Bone marrow (tissue), 2 donors: ENCODE results near the gene RIN3.

Source experiments
- DNase-seq, 2 donors: peaks; one replicate each; lab custom pipeline; 2025; lab: John Stamatoyannopoulos, UW

The RIN3 gene

DNA sequence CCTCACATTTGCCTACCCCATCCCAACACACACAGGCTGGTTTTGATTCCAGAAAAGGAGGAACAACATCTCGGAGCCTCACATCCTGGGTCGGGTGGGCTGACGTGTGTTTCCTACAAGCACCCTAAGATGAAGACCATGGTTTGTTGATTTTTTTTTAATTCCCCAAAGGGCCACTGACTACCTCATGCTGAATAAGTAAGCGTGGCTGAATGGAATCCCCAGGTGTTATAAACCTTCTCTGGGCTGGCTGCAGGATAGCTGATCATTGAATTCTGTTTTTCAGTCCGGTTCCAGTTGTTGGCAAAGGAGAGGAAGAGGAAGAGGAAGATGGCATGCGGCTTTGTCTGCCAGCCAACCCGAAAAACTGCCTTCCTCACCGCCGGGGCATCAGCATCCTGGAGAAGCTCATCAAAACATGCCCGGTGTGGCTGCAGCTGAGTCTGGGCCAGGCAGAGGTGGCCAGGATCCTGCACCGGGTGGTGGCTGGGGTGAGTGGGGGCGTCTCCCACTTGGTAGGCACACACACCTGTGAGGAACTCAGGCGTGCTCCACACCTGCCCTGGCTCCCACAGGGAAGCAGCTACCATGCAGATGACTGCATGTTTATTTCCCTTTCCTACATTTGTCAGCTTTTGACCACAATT lies 42.0 kb downstream of the RIN3 start:
- no peak for DNase-seq

DNA sequence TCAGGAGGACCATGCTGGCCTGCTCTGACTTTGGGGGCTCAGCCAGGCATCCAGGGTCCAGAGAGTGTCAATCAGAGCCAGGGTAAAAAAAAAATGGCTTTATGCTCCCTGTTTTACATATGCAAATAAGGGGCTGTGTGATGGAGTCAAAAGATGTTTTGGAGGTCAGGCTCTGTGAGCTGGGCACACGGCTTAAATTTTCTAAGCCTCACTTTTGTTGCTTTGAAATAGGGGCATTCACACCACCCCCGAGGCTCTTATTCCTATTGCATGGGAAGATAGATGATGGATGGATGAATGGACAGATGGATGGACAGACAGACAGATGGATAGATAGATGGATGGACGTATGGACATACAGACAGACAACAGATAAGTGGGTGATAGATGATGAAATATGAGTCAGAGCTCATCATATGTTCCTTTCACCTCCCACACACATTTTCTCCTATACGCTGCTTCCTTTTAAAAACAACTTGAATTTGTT lies 42.7 kb downstream of the RIN3 start:
- no peak for DNase-seq

GRCh38 chr14:92556863-92557543 lies 43.4 kb downstream of the RIN3 start:
- no peak for DNase-seq

DNA sequence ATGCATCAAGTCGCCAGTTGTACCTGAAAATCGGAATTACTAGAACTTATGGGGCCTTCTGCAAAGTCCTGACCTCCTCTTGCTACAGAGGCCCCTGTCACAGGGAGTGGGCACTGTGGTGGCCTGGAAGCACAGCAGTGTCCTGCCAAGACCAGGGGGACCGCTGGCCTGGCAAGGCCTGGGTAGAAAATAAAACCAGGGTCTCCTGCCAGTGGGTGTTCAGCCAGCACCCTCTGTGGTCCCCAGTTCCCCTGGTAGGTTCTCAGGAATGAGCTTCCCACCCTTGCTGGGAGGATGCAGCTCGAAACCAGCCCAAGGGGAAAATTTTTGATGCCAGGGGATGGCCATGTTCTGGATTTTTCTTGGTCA lies 43.9 kb downstream of the RIN3 start:
- DNase-seq = no peak

DNA sequence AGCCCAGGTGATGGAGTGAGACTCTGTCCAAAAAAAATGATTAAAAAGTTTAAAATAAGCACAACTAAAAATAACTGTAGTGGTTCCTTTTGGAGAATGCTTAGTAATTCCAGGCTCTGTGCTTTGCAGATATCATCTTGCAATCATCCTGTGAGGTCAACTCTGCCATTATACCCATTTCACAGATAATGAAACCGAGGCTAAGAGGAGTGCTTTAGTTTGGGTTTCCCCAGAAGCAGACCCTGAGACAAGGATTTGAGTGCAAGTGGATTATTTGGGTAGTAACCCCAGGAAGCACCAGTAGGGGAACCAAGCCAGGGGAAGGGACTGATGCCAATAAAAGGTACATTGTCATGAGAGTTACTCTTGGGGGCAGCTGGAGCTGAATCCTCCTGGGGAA lies 44.7 kb downstream of the RIN3 start:
- no peak for DNase-seq

GRCh38 chr14:92559486-92559885 lies 45.9 kb downstream of the RIN3 start:
- DNase-seq = no peak

DNA sequence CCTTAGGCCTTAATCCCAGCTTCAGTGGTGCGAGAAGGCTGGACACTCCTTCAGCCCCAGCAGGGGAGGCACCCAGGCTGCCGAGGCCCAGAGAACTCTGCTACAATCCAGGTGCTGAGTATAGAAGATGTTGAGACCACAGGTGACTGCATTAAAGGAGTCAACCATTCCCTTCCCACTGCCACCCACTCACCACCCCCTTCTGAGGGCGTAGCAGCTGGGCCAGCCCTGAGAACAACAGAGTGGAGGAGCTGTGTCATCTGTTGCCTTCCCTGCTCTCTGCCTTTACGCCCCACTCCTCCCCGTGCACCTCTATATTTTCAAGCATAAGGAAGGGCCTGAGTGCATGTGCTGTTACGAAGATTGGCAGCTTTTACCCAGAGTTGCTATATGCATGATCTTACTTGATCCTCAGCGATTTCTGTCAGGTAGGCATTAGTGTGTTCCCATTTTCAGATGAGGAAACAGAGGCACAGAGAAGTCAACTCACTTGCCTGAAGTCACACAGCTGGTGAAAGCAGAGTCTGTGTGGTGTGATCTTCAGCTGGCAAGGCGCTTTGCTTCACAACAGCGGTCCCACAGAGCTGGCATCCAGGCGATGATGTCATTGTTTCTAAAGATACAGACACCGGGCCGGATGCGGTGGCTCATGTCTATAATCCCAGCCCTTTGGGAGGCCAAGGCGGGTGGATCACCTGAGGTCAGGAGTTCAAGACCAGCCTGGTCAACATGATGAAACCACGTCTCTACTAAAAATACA lies 46.7 kb downstream of the RIN3 start:
- DNase-seq = no peak

- no peak for DNase-seq
Measured at GRCh38 chr14:92561906-92562479, 48.4 kb downstream of the RIN3 start.

GRCh38 chr14:92563359-92563758 lies 49.8 kb downstream of the RIN3 start:
- peak in 1 of 2 donors; percentile 41 for DNase-seq

DNA sequence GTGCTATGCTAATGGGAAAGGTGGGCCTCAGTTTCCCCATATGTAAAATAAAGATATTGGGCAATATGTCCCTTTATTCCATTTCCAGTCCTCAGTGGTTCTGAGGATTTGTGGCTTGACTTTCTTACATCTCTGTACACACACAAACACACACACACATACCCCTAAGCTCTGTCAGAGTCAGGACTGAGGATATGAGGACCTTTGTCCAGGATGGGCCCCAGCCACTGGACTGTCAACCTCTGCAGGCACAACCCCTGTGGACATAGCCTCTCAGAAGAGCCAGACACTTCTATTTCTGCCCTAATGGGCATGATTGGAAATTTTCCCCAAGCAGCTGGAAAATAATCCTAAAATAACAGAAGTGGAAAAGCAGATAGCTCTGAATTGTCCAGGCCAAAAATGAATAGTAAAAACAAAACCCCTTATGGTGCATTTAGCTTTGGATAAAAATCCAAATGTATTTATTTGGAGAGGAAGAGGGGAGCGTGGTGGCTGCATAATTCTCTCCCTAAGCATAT lies 50.2 kb downstream of the RIN3 start:
- DNase-seq = no peak

GRCh38 chr14:92564344-92565039 lies 50.9 kb downstream of the RIN3 start:
- DNase-seq = no peak

GRCh38 chr14:92565040-92565717 lies 51.6 kb downstream of the RIN3 start:
- no peak for DNase-seq

GRCh38 chr14:92565718-92566115 lies 52.1 kb downstream of the RIN3 start:
- no peak for DNase-seq

DNA sequence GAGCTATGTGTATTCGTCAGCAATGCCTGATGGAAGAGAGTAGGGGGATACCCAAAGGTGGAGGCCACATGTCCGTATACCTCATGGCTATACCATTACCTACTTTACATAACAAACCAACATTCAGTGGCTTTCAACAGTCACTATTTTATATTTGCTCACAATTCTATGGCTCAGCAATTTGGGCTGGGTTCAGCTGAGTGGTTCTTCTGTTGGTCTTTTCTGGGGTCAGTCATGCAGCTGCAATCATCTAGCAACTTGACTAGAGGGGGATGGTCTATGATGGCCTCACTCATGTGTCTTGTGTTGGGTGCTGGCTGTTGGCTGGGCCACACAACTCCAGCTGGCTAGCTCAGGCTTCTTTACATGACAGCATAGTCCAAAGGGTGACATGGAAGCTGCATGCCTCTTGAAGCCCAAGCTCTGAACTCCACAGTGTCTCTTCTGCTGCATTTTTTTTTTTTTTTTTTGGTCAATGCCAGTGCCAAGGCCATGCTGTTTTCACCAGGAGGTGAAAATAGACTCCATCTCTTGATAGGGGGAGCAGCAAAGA lies 53.7 kb downstream of the RIN3 start:
- DNase-seq = no peak

DNA sequence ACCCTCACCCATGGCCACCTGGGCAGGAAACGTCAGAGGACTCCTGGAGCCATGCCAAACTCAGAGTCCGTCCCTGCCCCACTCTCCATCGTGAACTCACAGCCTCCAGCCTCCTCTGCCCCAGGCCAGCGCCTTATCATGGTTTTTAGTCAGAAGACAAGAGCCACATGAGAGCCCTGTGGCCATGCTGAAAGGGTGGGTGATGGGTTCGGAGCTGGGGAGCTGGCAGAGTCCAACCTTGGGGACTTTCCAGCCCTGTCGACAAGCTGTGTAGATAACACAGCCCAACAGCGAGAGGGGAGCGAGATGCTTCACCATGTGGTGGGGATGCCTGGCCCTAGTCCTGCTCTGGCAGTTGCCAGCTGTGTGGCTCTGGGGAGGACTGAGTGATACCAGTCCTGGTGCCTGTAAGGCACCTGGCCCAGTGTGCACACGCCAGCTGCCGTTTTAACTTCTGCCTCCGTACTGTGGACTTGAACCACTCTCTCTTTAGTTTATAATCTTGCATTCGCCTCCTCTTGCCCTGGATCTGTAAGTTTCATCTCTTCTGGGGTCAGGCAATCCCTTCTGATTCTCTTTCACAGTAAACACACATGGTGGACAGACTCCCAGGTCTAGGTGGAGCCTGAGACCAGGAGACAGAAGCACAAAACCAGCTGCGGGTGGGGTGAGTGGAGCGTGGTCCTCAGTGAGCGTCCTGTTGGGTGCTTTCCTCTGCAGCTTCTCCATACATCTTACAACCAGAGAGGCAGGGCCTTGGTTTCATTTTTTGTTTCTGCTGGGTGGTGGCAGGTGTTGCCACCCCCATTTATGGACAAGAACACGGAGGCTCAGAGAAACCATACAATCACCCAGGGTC lies 55.3 kb downstream of the RIN3 start:
- no peak for DNase-seq

GRCh38 chr14:92570674-92571262 lies 57.2 kb downstream of the RIN3 start:
- no peak for DNase-seq

DNA sequence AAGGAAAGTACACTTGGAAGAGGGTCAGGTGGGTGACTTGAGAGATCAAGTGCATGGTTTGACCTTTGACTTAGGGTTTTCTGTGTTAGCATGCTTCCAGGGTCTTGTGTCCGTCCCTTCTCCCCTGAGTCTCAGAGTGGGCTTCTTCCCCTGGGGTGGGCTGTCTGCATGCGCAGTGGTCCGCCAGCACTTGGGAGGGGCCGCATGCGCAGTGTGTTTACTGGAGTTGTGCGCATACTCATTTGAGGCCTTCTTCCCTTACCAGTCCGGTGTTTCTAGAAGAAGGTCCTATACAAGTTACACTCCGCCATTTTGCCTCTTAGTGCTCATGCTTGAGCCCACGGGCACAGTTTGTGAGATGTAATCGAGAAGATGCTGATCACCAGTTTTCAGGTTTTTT lies 58.5 kb downstream of the RIN3 start:
- no peak for DNase-seq

GRCh38 chr14:92573761-92574498 lies 60.3 kb downstream of the RIN3 start:
- DNase-seq = no peak
